Prostate gland (tissue), 2 donors: ENCODE measurements around the gene LBR. TPM values are rescaled to one million over a fixed set of nuclear protein-coding genes. Genes with fewer than 3 reads are reported as not detected.

ENCODE experiments used
- DNase-seq: peaks from one replicate; pipeline ENCODE4 v3.0.0-alpha.2; 2019; ENCODE audit warnings: low spot score
- H3K27ac ChIP-seq, 2 donors: fragments of 200-600 bp; sonication (generic); 2 replicates each; pipeline ENCODE4 v1.5.1; 2017 to 2019
- H3K27me3 ChIP-seq: fragments of 200-600 bp; sonication (generic); replicated peaks from 2 replicates; pipeline ENCODE4 v1.5.1; 2019; ENCODE audit not compliant: insufficient read depth
- H3K36me3 ChIP-seq, 2 donors: fragments of 200-600 bp; sonication (generic); 1 replicate in 1 of 2; 2 replicates in 1 of 2; pipeline versions ENCODE4 v1.5.1 to v1.8.1; 2017 to 2019
- H3K4me1 ChIP-seq: fragments of 200-600 bp; sonication (generic); replicated peaks from 2 replicates; pipeline ENCODE4 v1.5.1; 2019
- H3K4me3 ChIP-seq, 2 donors: fragments of 200-600 bp; sonication (generic); 2 replicates each; pipeline ENCODE4 v1.5.1; 2017 to 2019
- H3K9me3 ChIP-seq: fragments of 200-600 bp; sonication (generic); 2 replicates; pipeline ENCODE4 v1.5.1; 2017
- POLR2A ChIP-seq: fragments of 450-650 bp; IDR thresholded peaks from one replicate; pipeline ENCODE4 v1.6.1; 2016; ENCODE audit warnings: antibody characterized with exemption, mild to moderate bottlenecking
- POLR2AphosphoS5 ChIP-seq: sonication (generic); formaldehyde crosslinking; IDR thresholded peaks from one replicate; pipeline ENCODE4 v1.6.1; 2017; ENCODE audit warnings: antibody characterized with exemption
- WGBS: methylation state at CpG from one replicate; pipeline ENCODE4 v1.1.5; 2018; 5-methylcytosine and 5-hydroxymethylcytosine counted together
- intact Hi-C: fragments of 100-400 bp; cut with DNase I; formaldehyde crosslinking; loops from one replicate; pipeline ENCODE4 v1.14.2; 2022
- total RNA-seq, 2 donors: library from RNA; depleted of rRNA; stranded (reverse); fragments of >200 nt; gene quantifications; one replicate each; pipeline ENCODE4 v1.1.0, GENCODE V29; 2016
- TF ChIP-seq, protein P1 (sequence below), 4 experiments: fragments of 200-600 bp in 2 of 4; fragments of 450-650 bp in 2 of 4; sonication (generic) in 2 of 4; IDR thresholded peaks; 1 replicate in 3 of 4; 2 replicates in 1 of 4; pipeline ENCODE4 v1.5.1; 2016 to 2019; ENCODE audit warnings: antibody characterized with exemption in 4 of 4, mild to moderate bottlenecking in 2 of 4, moderate library complexity in 2 of 4

LBR gene
- total RNA-seq, 2 donors from 2014 or later: 28.7 to 36.4 TPM

DNA sequence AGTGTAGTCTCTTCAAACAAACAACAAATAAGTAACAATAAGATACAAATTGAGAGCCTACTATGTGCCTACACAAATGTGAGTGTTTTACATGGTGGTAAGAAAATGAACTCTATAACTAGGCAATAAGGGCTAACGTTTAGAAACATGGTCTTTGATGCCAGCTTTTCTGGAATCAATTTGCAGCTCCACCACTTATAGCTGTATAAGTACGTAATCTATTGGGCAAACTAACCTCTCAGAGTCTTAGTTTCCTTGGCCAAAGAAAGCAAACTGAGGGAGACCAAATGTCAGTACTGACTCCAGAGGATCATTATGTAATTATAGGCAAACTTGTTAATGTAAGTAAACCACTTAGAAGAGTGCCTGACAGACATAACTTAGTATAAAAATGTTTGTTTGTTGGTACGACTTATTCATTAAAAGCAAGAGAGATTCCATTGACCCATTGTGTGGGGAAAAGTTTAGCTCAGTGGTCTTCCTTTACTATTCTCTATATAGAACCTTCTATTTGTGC, 59.7 kb downstream of the LBR start:
- no peaks in the 10 kb centered on the region for H3K9me3 ChIP-seq
- no peaks in the 10 kb centered on the region for H3K4me1 ChIP-seq
- no peak for DNase-seq
- H3K27me3 ChIP-seq: no peaks in the 10 kb centered on the region
- no peaks in the 10 kb centered on the region for H3K36me3 ChIP-seq
- 78% methylated on average over 3 of the region's 3 CpGs for WGBS
- intact Hi-C loops: no loop called here
- H3K4me3 ChIP-seq: no peak overlapping the region
- TF ChIP-seq POLR2AphosphoS5 (no peak), POLR2A (no peak)
- TF ChIP-seq, protein P1, sequence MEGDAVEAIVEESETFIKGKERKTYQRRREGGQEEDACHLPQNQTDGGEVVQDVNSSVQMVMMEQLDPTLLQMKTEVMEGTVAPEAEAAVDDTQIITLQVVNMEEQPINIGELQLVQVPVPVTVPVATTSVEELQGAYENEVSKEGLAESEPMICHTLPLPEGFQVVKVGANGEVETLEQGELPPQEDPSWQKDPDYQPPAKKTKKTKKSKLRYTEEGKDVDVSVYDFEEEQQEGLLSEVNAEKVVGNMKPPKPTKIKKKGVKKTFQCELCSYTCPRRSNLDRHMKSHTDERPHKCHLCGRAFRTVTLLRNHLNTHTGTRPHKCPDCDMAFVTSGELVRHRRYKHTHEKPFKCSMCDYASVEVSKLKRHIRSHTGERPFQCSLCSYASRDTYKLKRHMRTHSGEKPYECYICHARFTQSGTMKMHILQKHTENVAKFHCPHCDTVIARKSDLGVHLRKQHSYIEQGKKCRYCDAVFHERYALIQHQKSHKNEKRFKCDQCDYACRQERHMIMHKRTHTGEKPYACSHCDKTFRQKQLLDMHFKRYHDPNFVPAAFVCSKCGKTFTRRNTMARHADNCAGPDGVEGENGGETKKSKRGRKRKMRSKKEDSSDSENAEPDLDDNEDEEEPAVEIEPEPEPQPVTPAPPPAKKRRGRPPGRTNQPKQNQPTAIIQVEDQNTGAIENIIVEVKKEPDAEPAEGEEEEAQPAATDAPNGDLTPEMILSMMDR (IDR thresholded peaks at IDR 0.05): no peak
- no peak overlapping the region for H3K27ac ChIP-seq

DNA sequence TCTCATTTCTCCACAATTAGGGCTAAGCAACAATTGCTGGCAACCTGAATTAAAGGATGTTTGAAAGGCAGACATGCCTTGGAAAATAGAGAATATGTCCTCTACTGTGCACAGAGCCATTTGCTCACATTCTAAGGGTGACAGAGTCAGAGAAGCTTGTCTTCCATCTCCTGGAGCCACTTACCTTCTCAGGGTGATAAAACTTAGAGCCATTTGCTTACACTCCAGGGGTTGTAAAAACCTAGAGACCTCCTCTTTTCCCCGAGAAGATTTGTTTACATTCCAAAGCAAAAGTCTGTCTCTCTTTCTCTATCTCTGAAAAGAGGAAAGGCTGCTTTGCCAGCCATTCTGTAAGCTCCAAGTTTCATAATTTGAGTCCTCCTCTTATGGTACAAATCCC, 61.3 kb downstream of the LBR start:
- Histone ChIP-seq H3K36me3 (no peaks in the 10 kb centered on the region), H3K4me3 (no peak overlapping the region), H3K9me3 (no peaks in the 10 kb centered on the region), H3K4me1 (no peaks in the 10 kb centered on the region), H3K27me3 (no peaks in the 10 kb centered on the region), H3K27ac (no peak overlapping the region)
- intact Hi-C loops: no loop called here
- DNase-seq: no peak
- TF ChIP-seq, protein P1 (IDR thresholded peaks at IDR 0.05): no peak
- TF ChIP-seq POLR2AphosphoS5 (no peak), POLR2A (no peak)
- 4% methylated on average over 1 of the region's 1 CpG for WGBS

DNA sequence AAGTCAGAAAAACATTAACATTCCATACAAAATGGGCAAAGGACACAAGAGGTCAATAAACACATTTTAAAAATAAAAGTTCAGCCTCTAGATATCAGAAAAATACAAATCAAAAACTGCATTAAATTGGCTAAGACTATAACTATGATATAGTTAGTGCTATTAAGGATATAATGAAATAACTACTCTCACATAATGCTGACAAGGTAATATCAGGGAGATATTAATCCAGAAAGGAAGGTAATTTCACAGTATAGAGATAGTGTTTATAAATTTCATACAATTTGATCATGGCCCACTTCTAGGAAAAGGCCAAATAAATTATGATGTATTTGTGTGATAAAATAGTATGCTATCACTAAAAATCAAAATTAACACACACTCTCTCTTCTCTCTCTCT, 61.8 kb downstream of the LBR start:
- no peak for DNase-seq
- Histone ChIP-seq H3K4me1 (no peaks in the 10 kb centered on the region), H3K27me3 (no peaks in the 10 kb centered on the region), H3K9me3 (no peaks in the 10 kb centered on the region), H3K27ac (no peak overlapping the region), H3K4me3 (no peak overlapping the region), H3K36me3 (no peaks in the 10 kb centered on the region)
- no peak for TF ChIP-seq POLR2A
- TF ChIP-seq, protein P1 (IDR thresholded peaks at IDR 0.05): no peak
- no peak for TF ChIP-seq POLR2AphosphoS5
- intact Hi-C loops: no loop called here

DNA sequence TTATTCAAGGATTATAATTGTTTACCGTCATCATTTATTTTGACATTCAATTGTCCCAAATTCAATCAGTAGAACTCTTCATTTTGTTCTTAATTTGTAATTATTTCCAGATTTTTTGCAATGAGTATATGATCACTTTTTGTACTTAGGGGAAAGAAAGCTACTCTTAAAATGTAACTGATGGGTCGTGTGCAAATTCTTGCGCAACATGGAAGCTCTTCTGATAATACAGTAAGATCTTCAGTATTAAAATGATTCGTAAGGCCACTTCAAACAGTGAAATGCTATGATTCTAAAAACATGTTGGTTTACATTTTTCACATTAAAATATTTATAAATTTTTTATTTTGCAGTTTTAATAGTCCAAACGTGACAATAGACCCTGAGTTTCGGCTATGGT, 63.4 kb downstream of the LBR start:
- Histone ChIP-seq H3K9me3 (no peaks in the 10 kb centered on the region), H3K27me3 (no peaks in the 10 kb centered on the region), H3K4me1 (no peaks in the 10 kb centered on the region), H3K36me3 (no peaks in the 10 kb centered on the region), H3K4me3 (no peak overlapping the region), H3K27ac (no peak overlapping the region)
- WGBS: 94% methylated on average over 6 of the region's 6 CpGs
- DNase-seq: no peak
- intact Hi-C loops: no loop called here
- TF ChIP-seq POLR2A: no peak
- TF ChIP-seq POLR2AphosphoS5: no peak
- TF ChIP-seq, protein P1 (IDR thresholded peaks at IDR 0.05): no peak

DNA sequence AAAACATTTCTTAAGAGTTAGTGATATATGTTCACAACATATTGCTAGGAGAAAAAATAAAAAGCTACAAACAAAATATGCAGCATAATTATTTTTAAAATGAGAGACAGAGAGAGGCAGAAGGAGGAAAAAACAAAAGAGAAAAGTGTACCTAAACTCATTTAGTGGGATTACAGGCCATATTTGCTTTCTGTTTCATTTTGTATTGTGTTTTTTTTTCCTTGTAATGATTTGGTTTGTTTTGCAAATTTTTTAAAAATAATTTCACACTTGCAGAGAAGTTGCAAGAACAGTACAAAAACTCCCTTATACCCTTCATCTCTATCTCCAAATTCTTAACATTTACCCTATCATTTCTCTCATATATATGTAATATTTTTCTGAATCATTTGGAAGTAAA, 65.0 kb downstream of the LBR start:
- DNase-seq: no peak
- TF ChIP-seq POLR2A (no peak), POLR2AphosphoS5 (no peak)
- TF ChIP-seq, protein P1 (IDR thresholded peaks at IDR 0.05): no peak
- no peaks in the 10 kb centered on the region for H3K36me3 ChIP-seq
- H3K4me1 ChIP-seq: no peaks in the 10 kb centered on the region
- no peaks in the 10 kb centered on the region for H3K9me3 ChIP-seq
- H3K27ac ChIP-seq: no peak overlapping the region
- H3K27me3 ChIP-seq: no peaks in the 10 kb centered on the region
- intact Hi-C loops: no loop called here
- H3K4me3 ChIP-seq: no peak overlapping the region
